Amniotic epithelial cell (primary cell): ENCODE results near the gene AFM.
A peak's percentile ranks its signal among the peaks of the same experiment; 100 is the strongest.

Experiments
- DNase-seq: peaks from one replicate; pipeline ENCODE4 v3.0.0-alpha.2; 2010; ENCODE audit warnings: low read depth

Gene AFM

DNA sequence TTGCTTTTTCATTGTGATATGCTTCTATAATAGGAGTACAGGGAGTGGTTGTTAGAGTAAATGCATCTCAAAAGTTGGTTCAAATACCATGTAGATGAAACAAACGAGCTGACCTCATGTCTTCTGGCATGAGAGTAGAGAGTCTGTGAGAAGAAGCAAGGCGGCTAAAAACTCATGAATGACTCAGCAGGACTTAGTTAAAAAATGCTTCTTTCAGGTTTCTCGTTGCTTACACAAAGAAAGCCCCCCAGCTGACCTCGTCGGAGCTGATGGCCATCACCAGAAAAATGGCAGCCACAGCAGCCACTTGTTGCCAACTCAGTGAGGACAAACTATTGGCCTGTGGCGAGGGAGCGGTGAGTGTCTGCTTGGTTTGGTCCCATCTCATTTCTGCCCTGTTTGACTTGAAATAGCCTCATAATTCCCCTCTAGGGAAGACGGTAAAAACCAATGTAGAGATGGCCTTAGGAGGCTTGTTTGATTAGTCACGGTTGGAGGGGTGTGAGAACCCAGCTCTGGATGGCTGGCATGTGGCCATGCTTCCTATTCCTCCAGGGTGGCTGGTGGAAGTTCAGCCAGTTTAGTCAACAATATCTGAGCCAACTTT lies 31.0 kb upstream of the AFM start:
- DNase-seq: peak; percentile 85

- no peak for DNase-seq
Observed at GRCh38 chr4:73451404-73451803, 30.1 kb upstream of the AFM start.

DNA sequence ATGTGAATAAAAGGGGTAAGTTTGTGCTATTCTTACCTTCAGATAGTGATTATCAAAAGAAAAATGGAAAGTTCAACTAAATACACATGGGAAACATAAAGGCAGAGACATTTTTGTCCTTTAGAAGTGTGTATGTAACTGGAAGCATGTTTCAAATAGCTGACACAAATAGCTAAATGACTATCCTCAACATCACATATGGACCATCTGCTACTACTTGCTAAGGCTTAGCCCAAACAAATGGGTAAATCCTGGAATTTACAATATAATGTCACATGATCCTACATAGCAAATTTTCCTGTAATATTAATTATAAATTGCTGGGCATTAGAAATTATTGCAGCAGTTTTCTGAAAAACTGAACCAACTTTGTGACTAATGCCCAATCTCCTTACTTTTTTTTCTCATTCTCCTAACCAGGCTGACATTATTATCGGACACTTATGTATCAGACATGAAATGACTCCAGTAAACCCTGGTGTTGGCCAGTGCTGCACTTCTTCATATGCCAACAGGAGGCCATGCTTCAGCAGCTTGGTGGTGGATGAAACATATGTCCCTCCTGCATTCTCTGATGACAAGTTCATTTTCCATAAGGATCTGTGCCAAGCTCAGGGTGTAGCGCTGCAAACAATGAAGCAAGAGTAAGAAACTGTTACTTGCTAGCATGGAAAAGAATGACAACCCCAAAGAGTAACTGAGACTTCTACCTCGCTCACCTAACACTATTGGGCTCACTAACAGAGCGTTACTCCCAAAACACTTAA lies 29.4 kb upstream of the AFM start:
- no peak for DNase-seq

GRCh38 chr4:73452953-73453700 lies 28.4 kb upstream of the AFM start:
- no peak for DNase-seq

- peak; percentile 21 for DNase-seq
Observed at GRCh38 chr4:73453701-73454005, 27.9 kb upstream of the AFM start.

- DNase-seq: no peak
Observed at GRCh38 chr4:73454920-73455319, 26.6 kb upstream of the AFM start.

GRCh38 chr4:73456177-73457022 lies 25.1 kb upstream of the AFM start:
- DNase-seq: no peak

- DNase-seq: no peak
Observed at GRCh38 chr4:73458184-73459047, 23.1 kb upstream of the AFM start.

DNA sequence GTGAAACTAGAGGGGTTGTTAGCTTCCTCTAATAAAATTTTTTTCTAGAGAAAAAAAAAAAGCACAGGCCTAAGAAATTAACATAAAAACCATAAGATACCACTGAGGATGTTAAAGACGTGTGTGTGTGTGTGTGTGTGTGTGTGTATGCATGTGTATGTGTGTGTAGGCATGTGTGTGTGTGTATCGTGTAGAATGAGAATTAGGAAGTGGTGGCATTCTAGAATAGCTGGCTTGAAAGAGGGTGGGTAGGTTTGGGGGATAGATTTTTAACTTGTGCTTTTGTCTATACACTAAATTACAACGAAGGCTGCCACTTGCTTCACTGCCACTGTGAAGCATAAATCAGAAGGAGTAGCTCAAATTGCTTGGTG lies 22.5 kb upstream of the AFM start:
- DNase-seq: no peak

- no peak for DNase-seq
Observed at GRCh38 chr4:73460913-73461522, 20.5 kb upstream of the AFM start.

DNA sequence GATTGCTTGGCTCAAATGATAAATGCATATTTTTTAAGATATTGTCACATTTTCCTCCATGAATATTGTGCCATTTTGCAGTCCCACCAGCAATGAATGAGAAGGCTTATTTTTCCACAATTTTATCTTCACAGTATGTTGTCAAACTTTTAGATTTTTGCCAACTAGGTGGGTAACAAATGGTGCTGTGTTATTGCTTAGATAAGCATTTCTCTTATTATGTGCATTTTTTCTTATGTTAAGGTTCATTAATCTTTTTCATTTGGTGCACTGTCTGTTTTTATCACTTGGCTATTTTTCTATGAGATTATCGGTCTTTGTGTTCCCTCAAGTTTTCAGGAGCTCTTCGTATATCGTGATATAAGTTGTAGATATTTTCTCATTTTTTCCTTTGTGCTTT lies 13.4 kb upstream of the AFM start:
- no peak for DNase-seq

DNA sequence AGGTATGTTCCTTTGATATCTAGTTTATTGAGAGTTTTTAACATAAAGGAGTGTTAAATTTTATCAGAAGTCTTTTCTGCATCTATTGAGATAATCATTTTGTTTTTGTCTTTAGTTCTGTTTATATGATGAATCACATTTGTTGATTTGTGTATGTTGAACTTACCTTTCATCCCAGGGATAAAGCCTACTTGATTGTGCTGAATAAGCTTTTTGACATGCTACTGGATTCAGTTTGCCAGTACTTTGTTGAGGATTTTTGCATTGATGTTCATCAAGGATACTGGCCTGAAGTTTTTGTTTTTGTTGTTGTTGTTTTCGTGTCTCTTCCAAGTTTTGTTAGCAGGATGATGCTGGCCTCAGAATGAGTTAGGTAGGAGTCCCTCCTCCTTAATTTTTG lies 10.8 kb upstream of the AFM start:
- DNase-seq: no peak

GRCh38 chr4:73477176-73477575 lies 4.4 kb upstream of the AFM start:
- DNase-seq: no peak

DNA sequence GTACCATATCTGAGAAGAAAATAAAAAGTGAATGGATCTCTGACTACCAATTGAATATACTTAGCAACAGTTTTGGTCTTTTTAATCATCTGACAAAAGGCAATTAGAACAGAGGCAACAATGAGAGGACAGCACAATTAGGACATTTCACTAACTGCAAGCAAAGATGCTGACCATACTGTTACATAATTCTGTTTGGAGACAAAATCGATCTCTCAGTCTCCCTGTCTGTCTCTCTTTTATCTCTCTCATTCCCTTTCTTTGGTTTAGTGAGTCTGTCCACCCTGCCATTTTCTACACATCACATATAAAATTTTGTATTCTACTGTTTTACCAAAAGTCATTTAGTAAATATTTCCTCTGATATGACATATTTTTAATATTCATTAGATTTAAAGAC lies 2.2 kb upstream of the AFM start:
- no peak for DNase-seq

DNA sequence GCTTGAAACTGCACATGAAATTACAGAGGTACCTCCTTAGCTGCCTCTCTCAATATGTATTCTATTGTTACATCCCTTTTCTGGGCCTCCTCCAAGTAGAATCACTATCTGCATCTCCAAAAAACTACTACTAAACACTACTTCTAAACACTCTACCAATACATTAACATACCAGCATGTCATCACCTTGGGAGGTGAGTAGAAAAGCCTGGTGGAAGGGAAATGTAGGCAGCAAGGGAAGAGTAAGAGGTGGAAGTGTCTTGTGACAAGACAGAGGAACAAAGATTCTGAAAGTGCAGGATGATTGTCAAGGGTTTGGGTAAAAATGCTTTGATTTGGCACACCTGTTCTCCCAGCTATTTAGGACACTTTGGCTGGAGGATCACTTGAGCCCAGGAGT lies 3.5 kb downstream of the AFM start:
- no peak for DNase-seq

- no peak for DNase-seq
Observed at GRCh38 chr4:73485596-73485995, 4.1 kb downstream of the AFM start.

GRCh38 chr4:73486497-73486896 lies 5.0 kb downstream of the AFM start:
- no peak for DNase-seq

- DNase-seq: no peak
Observed at GRCh38 chr4:73487233-73487632, 5.7 kb downstream of the AFM start.

DNA sequence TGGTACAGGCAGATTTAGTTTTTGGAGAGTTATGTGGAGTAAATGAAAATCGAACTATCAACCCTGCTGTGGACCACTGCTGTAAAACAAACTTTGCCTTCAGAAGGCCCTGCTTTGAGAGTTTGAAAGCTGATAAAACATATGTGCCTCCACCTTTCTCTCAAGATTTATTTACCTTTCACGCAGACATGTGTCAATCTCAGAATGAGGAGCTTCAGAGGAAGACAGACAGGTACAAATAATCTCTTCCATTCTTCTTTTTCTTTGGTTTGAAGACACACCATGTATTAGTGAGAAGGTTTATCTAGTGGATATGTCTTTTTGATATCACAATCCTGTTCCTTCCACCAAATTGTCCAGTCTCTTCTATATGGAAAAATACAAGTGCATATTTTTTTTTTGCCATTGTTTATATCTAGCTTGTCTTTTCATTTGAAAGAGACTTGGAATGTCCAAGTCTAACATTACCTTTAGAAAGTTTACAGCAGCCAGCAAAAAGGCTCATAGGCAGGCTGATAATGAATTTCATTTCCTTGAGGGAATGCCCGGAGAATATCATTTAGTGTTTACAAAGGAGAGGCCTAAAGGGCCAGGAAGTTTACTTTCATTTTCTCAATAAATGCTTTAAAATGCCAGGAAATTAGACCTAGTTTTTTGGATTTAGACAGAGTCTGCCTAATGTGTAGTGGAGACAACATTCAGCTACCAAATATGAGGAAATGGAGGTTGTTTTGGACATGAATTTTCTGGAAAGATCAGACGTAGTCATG lies 18.6 kb downstream of the AFM start:
- DNase-seq: peak; percentile 18

DNA sequence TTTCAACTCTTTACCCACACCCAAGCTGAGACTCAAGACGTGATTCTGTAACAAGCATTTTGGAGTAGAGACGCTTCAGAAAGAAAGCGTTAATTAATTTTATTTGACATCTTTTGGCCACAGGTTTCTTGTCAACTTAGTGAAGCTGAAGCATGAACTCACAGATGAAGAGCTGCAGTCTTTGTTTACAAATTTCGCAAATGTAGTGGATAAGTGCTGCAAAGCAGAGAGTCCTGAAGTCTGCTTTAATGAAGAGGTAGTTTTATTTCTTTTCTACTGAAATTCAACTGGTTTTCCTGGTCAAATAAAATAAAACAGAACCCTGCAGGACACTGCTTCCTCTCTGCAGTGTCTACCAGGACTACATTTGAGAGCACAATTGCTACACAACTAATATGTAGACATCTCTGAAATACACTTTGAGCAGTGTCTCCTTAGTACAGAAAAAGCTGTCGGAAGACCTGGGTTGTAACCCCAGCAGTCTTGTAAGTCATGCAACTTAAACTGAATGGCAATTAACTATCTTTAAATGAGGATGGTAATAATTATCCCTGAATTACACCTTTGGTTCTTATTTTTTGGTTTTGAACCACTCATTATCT lies 20.2 kb downstream of the AFM start:
- no peak for DNase-seq
